ENCODE data around the gene NEDD9. TPM values are rescaled to one million over a fixed set of nuclear protein-coding genes. Genes with fewer than 3 reads are reported as not detected.

NEDD9 gene
- total RNA-seq, 1 donor from 2014 or later, result 10.3 TPM

DNA sequence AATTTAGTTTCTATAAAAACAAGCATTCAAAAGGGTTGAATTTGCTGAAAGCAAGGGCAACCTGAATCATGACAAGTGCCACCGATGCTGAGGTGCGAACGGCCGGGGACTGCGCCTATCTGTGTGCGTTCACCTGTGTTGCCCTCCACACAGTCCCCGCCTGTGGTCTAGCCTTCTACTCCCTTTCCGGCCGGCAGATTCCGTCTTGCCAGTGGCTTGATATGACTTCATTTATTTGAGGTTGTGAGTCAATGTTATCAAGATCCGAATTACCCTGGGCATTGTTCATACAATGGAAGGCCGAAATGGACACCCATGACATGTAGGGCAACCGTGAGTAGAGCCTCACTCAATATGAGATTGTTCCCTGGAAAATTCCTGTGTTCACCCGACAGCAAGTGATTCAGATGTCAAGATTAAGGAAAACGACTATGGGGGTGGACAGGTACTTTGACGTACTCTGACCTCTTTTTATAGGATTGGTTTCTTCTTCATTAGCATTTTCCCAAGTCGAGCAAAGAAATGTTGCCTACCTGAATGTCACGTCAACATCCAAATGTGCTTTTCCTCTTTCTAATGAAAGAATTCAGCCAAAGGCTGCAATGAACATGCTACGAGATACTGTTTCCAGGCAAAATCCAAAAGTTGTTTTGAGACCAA is 41.1 kb upstream of the NEDD9 start:
- TF ChIP-seq CTCF (IDR thresholded peaks at IDR 0.05), result no peak
- DNase-seq (ENCODE audit: extremely low spot score, unreplicated experiment), result no peak
- Mint-ChIP-seq H3K9me3 (ENCODE audit: unreplicated experiment) (no peaks in the 10 kb centered on the region), H3K4me1 (ENCODE audit: unreplicated experiment) (peaks cover 27% of the 10 kb centered on the region), H3K27me3 (ENCODE audit: unreplicated experiment) (no peaks in the 10 kb centered on the region), H3K36me3 (ENCODE audit: unreplicated experiment) (no peaks in the 10 kb centered on the region), H3K4me3 (ENCODE audit: unreplicated experiment) (no peak overlapping the region), H3K27ac (ENCODE audit: unreplicated experiment) (no peak overlapping the region)

DNA sequence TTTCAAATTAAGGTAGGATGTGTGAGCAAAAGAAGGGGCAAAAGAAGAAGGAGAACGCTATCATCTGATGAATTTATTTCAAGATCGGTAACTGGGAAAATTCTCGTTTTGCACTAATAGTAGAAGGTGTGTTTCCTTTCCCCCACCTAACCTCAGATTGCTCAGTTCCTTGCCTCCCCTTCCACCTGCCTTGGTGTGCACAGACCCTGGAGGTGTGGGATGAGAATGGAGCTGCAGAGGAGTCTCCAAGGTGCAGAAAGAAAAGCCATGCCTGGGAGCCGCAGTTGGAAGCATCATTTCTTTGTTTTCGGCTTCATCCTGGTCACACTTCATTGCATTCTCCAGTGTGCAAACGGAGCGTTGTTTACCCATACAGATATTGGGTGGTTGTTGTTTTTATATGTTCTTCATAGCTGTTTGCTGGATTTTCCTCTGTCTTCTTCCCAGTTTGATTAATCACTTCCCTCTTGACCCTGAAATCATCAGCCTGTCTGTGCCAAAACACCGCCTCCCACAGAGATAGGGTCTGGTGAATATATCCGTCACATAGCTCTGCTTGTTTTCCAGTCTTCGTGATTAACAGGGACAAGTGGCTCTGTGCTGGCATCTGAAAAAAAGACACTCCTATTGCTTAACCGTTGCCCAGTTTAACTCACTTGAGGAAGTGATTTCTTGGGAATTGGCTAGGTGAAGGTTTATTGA is 40.2 kb upstream of the NEDD9 start:
- no peaks in the 10 kb centered on the region for H3K36me3 Mint-ChIP-seq (ENCODE audit: unreplicated experiment)
- no peaks in the 10 kb centered on the region for H3K9me3 Mint-ChIP-seq (ENCODE audit: unreplicated experiment)
- no peak for TF ChIP-seq CTCF (IDR thresholded peaks at IDR 0.05)
- peaks cover 18% of the 10 kb centered on the region for H3K4me1 Mint-ChIP-seq (ENCODE audit: unreplicated experiment)
- no peak overlapping the region for H3K4me3 Mint-ChIP-seq (ENCODE audit: unreplicated experiment)
- H3K27ac Mint-ChIP-seq (ENCODE audit: unreplicated experiment), result no peak overlapping the region
- DNase-seq (ENCODE audit: extremely low spot score, unreplicated experiment), result no peak
- no peaks in the 10 kb centered on the region for H3K27me3 Mint-ChIP-seq (ENCODE audit: unreplicated experiment)

- H3K36me3 Mint-ChIP-seq (ENCODE audit: unreplicated experiment), result no peaks in the 10 kb centered on the region
- TF ChIP-seq CTCF (IDR thresholded peaks at IDR 0.05), result no peak
- H3K27me3 Mint-ChIP-seq (ENCODE audit: unreplicated experiment), result no peaks in the 10 kb centered on the region
- H3K9me3 Mint-ChIP-seq (ENCODE audit: unreplicated experiment), result no peaks in the 10 kb centered on the region
- peaks cover 6% of the 10 kb centered on the region for H3K4me1 Mint-ChIP-seq (ENCODE audit: unreplicated experiment)
- H3K4me3 Mint-ChIP-seq (ENCODE audit: unreplicated experiment), result no peak overlapping the region
- no peak overlapping the region for H3K27ac Mint-ChIP-seq (ENCODE audit: unreplicated experiment)
- no peak for DNase-seq (ENCODE audit: extremely low spot score, unreplicated experiment)
Measured at GRCh38 chr6:11271228-11272020, 39.0 kb upstream of the NEDD9 start.

DNA sequence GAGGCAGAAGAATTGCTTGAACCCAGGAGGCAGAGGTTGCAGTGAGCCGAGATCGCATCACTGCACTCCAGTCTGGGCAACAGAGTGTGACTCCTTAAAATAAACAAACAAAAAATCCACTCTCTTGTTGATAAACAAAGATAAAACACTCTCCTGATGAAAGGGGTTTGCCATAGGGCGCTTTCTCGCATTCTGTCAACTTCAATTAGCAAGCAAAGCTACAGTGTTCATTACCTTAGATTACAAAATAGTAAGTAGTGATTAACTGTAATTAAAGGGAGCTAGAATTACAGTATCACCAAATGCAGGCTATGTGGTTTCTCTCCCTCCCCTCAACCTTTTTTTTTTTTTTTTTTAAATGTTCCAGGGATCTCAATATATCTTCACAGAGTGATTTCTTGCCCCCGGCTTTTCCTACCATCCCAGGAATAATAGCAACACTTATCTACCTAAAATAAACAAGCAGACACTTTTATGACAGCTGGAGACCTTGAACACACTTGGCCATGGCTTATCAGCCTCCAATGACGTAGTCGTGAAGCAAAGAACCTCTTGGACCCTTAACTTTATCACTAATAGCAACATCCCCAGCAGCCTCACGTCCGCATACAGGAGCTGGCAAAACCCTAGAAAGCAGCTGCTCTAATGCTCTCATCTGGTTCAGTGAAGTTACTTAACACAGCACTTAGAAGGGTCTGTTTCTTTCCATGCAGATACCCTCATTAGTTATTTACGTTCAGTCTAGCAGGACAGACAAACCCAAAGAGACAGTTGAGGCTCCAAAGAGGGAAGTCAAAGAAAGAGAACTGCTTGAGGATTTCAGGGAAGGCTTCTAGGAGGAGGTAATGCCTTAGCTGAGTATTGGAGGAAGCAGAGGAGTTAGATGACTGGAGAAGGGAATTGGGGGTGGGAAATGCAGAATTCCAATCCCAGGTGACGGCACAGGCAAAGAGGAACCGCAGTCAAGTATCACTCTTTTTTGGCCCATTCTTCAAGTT is 37.9 kb upstream of the NEDD9 start:
- DNase-seq (ENCODE audit: extremely low spot score, unreplicated experiment), result no peak
- Mint-ChIP-seq H3K9me3 (ENCODE audit: unreplicated experiment) (no peaks in the 10 kb centered on the region), H3K36me3 (ENCODE audit: unreplicated experiment) (no peaks in the 10 kb centered on the region), H3K4me1 (ENCODE audit: unreplicated experiment) (no peaks in the 10 kb centered on the region), H3K27me3 (ENCODE audit: unreplicated experiment) (no peaks in the 10 kb centered on the region), H3K27ac (ENCODE audit: unreplicated experiment) (no peak overlapping the region), H3K4me3 (ENCODE audit: unreplicated experiment) (no peak overlapping the region)
- TF ChIP-seq CTCF (IDR thresholded peaks at IDR 0.05), result no peak

All from osteocyte (in vitro differentiated cells).